HEK293T (cell line): ENCODE measurements around the gene KCNK4.
A peak's percentile ranks its signal among the peaks of the same experiment; 100 is the strongest.

Source experiments
- ARNT ChIP-seq: fragments of 450-650 bp; IDR thresholded peaks from 2 replicates; pipeline ENCODE4 v1.6.1; 2017; ENCODE audit warnings: mild to moderate bottlenecking
- BHLHE40 ChIP-seq: fragments of 450-650 bp; IDR thresholded peaks from 2 replicates; pipeline ENCODE4 v1.6.1; 2016; ENCODE audit warnings: mild to moderate bottlenecking, moderate library complexity, borderline replicate concordance
- ELF4 ChIP-seq: fragments of 450-650 bp; IDR thresholded peaks from 2 replicates; pipeline ENCODE4 v1.6.1; 2017; ENCODE audit warnings: antibody characterized with exemption
- FOXK2 ChIP-seq: fragments of 450-650 bp; IDR thresholded peaks from 2 replicates; pipeline ENCODE4 v1.6.1; 2016; ENCODE audit warnings: mild to moderate bottlenecking
- FOXM1 ChIP-seq: fragments of 450-650 bp; IDR thresholded peaks from 2 replicates; pipeline ENCODE4 v1.6.1; 2017; ENCODE audit warnings: mild to moderate bottlenecking, borderline replicate concordance
- HDGF ChIP-seq: fragments of 450-650 bp; IDR thresholded peaks from 2 replicates; pipeline ENCODE4 v1.6.1; 2017; ENCODE audit warnings: antibody characterized with exemption, borderline replicate concordance
- LEF1 ChIP-seq: fragments of 450-650 bp; IDR thresholded peaks from 2 replicates; pipeline ENCODE4 v1.6.1; 2017; ENCODE audit warnings: mild to moderate bottlenecking, borderline replicate concordance
- NFRKB ChIP-seq: fragments of 450-650 bp; IDR thresholded peaks from 2 replicates; pipeline ENCODE4 v1.6.1; 2016; ENCODE audit warnings: mild to moderate bottlenecking, moderate library complexity
- SP1 ChIP-seq: fragments of 450-650 bp; IDR thresholded peaks from 2 replicates; pipeline ENCODE4 v1.6.1; 2017
- TARDBP ChIP-seq: fragments of 450-650 bp; IDR thresholded peaks from 2 replicates; pipeline ENCODE4 v1.6.1; 2016
- ZNF384 ChIP-seq: fragments of 450-650 bp; IDR thresholded peaks from 2 replicates; pipeline ENCODE4 v1.6.1; 2016
- TF ChIP-seq, protein P1 (sequence below): fragments of 450-650 bp; IDR thresholded peaks from 2 replicates; pipeline ENCODE4 v1.6.1; 2016

DNA sequence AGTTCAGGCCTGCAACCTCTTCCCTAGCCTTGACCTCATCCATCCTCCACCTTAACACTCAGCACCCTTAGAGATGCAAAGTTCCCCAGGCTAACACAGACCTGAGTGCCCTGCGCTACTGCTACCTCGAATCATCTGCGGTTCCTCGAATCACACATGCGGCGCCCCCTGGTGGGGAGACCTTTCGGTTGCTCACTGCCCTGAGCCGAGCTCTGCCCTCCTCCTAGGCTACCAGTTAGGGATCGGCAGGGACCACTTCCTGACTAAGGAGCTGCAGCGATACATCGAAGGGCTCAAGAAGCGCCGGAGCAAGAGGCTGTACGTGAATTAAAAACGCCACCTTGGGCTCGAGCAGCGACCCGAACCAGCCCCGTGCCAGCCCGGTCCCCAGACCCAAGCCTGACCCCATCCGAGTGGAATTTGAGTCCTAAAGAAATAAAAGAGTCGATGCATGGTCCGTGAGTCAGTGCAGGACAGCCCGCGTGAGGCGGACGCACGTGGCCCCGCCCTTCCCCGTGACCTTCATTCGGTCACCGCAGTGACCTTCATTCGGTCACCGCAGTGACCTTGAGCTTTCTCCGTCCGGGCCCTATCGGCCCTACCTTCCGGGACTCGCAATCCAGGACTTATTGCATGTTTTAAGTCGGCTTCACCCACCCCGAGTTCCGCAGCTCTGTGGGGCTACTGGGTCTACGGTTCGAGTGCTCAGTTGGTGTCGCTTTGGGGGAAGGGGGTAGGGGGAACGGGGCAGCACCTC is 13.4 kb downstream of the KCNK4 start:
- TF ChIP-seq TARDBP = no peak
- TF ChIP-seq FOXM1 = no peak
- no peak; the same call in 1 of the 2 replicates for TF ChIP-seq ELF4
- no peak for TF ChIP-seq SP1
- TF ChIP-seq FOXK2 = no peak
- TF ChIP-seq BHLHE40 = no peak
- TF ChIP-seq ZNF384 = no peak
- 0 out of 2 replicates have a peak, but pooled peaks have one; percentile 34 for TF ChIP-seq HDGF
- TF ChIP-seq, protein P1, sequence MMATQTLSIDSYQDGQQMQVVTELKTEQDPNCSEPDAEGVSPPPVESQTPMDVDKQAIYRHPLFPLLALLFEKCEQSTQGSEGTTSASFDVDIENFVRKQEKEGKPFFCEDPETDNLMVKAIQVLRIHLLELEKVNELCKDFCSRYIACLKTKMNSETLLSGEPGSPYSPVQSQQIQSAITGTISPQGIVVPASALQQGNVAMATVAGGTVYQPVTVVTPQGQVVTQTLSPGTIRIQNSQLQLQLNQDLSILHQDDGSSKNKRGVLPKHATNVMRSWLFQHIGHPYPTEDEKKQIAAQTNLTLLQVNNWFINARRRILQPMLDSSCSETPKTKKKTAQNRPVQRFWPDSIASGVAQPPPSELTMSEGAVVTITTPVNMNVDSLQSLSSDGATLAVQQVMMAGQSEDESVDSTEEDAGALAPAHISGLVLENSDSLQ = no peak
- TF ChIP-seq ARNT = no peak
- TF ChIP-seq LEF1 = no peak; the same call in 1 of the 2 replicates
- no peak for TF ChIP-seq NFRKB
